GM18517 (cell line): ENCODE measurements around the gene MATN4.

Experiments
- ATAC-seq: cut with Tn5 transposase; IDR thresholded peaks from one replicate; pipeline ENCODE4 v1.9.1; 2021; ENCODE audit warnings: mild to moderate bottlenecking, moderate library complexity; ENCODE audit not compliant: unreplicated experiment

MATN4 gene

GRCh38 chr20:45293041-45294002, 14.8 kb downstream of the MATN4 start:
- ATAC-seq = no peak

- no peak for ATAC-seq
These were observed 15.8 kb downstream of the MATN4 start for GRCh38 chr20:45292343-45292742.

GRCh38 chr20:45291526-45291925, 16.6 kb downstream of the MATN4 start:
- no peak for ATAC-seq

- no peak for ATAC-seq
These were observed 17.3 kb downstream of the MATN4 start for GRCh38 chr20:45290677-45291355.

- no peak for ATAC-seq
These were observed 18.0 kb downstream of the MATN4 start for GRCh38 chr20:45289942-45290676.

- ATAC-seq = no peak
These were observed 19.2 kb downstream of the MATN4 start for GRCh38 chr20:45288860-45289259.

- ATAC-seq = no peak
These were observed 19.7 kb downstream of the MATN4 start for GRCh38 chr20:45288376-45288775.

- ATAC-seq = no peak
These were observed 24.5 kb downstream of the MATN4 start for GRCh38 chr20:45283551-45284057.

- ATAC-seq = no peak
These were observed 25.2 kb downstream of the MATN4 start for GRCh38 chr20:45282700-45283550.

- ATAC-seq = no peak
These were observed 28.1 kb downstream of the MATN4 start for GRCh38 chr20:45279992-45280391.

- no peak for ATAC-seq
These were observed 32.8 kb downstream of the MATN4 start for GRCh38 chr20:45275338-45275737.

GRCh38 chr20:45269754-45270270, 38.3 kb downstream of the MATN4 start:
- no peak for ATAC-seq

- ATAC-seq = no peak
These were observed 39.0 kb downstream of the MATN4 start for GRCh38 chr20:45269056-45269455.

- ATAC-seq = no peak
These were observed 39.6 kb downstream of the MATN4 start for GRCh38 chr20:45268531-45268930.

GRCh38 chr20:45266977-45267376, 41.1 kb downstream of the MATN4 start:
- no peak for ATAC-seq

- ATAC-seq = no peak
These were observed 44.4 kb downstream of the MATN4 start for GRCh38 chr20:45263556-45264266.

- ATAC-seq = no peak
These were observed 49.4 kb downstream of the MATN4 start for GRCh38 chr20:45258664-45259063.

- no peak for ATAC-seq
These were observed 49.8 kb downstream of the MATN4 start for GRCh38 chr20:45258259-45258658.

- no peak for ATAC-seq
These were observed 50.4 kb downstream of the MATN4 start for GRCh38 chr20:45257711-45258110.
